ENCODE data around the gene SPP1.

Gene SPP1

GRCh38 chr4:87941537-87942392, 33.7 kb upstream of the SPP1 start:
- ChIA-PET POLR2A (no interaction called here), CTCF (no interaction called here)
- no peak for TF ChIP-seq CTCF (IDR thresholded peaks at IDR 0.05; ENCODE audit: control extremely low read depth, extremely low read depth, low read depth, missing control alignments)
- no peak for DNase-seq (ENCODE audit: extremely low spot score)

- CTCF ChIA-PET = interaction anchor here (0.9 to 3.5 kb wide), 2 partner anchors 12 to 90 kb away, joined by 4 to 21 read pairs; no protein-coding TSS in a partner anchor
- no peak for TF ChIP-seq CTCF (IDR thresholded peaks at IDR 0.05; ENCODE audit: control extremely low read depth, extremely low read depth, low read depth, missing control alignments)
These were observed 31.8 kb upstream of the SPP1 start for GRCh38 chr4:87943660-87944149.

DNA sequence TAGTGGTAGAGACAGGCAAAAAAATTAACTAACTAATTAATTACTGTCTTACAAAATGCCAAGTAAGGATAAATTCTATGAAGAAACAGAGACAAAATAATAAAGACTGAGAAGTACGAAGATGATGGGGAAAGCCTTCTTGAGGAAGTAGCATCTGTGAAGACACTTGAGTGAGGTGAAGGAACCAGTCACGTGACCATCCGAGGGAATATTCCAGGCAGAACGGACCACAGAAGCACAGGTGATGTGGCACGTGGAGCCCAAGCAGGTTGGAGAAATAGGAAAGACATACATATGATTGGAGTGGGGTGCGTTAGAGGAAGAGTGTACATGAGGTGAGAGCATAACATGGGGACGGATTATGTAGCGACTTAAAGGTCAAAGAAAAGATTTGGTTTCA, 30.5 kb upstream of the SPP1 start:
- CTCF ChIA-PET = interaction anchor here (1.0 to 3.5 kb wide), 2 partner anchors 10 to 265 kb away, joined by 3 to 21 read pairs; no protein-coding TSS in a partner anchor
- no peak for TF ChIP-seq CTCF (IDR thresholded peaks at IDR 0.05; ENCODE audit: control extremely low read depth, extremely low read depth, low read depth, missing control alignments)
- POLR2A ChIA-PET = no interaction called here
- no peak for DNase-seq (ENCODE audit: extremely low spot score)

More at GRCh38 chr4:87943660-87944149, 31.8 kb upstream of the SPP1 start:
- POLR2A ChIA-PET = no interaction called here
- no peak for DNase-seq (ENCODE audit: extremely low spot score)

GRCh38 chr4:87946766-87947165, 28.7 kb upstream of the SPP1 start:
- ChIA-PET POLR2A (no interaction called here), CTCF (no interaction called here)
- no peak for TF ChIP-seq CTCF (IDR thresholded peaks at IDR 0.05; ENCODE audit: control extremely low read depth, extremely low read depth, low read depth, missing control alignments)
- no peak for DNase-seq (ENCODE audit: extremely low spot score)

- POLR2A ChIA-PET = no interaction called here
- DNase-seq (ENCODE audit: extremely low spot score) = no peak
- TF ChIP-seq CTCF (IDR thresholded peaks at IDR 0.05; ENCODE audit: control extremely low read depth, extremely low read depth, low read depth, missing control alignments) = no peak
- CTCF ChIA-PET = no interaction called here
These were observed 27.9 kb upstream of the SPP1 start for GRCh38 chr4:87947381-87948160.

DNA sequence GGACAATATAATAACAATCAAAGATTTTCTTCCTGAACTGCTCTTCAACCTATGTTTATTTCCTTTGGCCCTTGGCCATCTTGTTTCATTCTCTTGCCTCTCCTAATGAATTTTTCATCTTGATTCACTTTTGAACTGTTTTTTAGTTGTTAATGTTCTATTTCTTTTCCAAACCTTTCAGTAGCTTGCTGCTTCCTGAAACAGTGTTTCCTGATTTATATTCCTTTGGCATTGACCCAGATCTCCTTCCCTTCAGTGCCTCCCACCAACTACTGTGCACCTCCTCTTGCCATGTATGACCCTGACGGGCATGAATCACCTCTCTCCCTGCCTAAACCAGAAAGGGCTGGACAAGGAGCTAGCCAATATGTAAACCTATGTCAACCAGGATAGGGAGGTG, 25.6 kb upstream of the SPP1 start:
- ChIA-PET POLR2A (no interaction called here), CTCF (no interaction called here)
- TF ChIP-seq CTCF (IDR thresholded peaks at IDR 0.05; ENCODE audit: control extremely low read depth, extremely low read depth, low read depth, missing control alignments) = no peak
- DNase-seq (ENCODE audit: extremely low spot score) = no peak
